HG03139 (cell line): ENCODE results near the gene GOSR1.
"Not testable (repeated sequence)": the region's sequence is repeated elsewhere in the genome, so short reads cannot be mapped to it uniquely, and the experiment has no call there.

Experiments used
- ATAC-seq: cut with Tn5 transposase; IDR thresholded peaks from one replicate; pipeline ENCODE4 v1.9.1; 2021; ENCODE audit not compliant: unreplicated experiment

The GOSR1 gene

DNA sequence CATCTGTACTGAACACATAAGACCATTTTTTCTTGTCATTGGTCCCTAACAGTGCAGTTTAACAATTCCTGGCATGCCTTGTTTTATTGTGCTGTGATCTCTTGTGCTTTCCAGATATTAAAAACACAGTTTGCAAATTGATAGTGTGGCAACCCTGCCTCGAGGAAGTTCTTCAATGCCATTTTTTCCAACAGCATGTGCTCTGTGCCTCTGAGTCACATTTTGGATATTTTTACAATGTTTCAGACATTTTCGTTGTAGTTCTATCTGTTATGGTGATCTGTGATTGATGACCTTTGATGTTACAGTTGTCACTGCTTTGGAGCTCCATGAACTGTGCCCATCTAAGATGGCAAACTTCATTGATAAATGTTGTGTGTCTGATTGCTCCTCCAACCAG, 66.2 kb downstream of the GOSR1 start:
- ATAC-seq = no peak

DNA sequence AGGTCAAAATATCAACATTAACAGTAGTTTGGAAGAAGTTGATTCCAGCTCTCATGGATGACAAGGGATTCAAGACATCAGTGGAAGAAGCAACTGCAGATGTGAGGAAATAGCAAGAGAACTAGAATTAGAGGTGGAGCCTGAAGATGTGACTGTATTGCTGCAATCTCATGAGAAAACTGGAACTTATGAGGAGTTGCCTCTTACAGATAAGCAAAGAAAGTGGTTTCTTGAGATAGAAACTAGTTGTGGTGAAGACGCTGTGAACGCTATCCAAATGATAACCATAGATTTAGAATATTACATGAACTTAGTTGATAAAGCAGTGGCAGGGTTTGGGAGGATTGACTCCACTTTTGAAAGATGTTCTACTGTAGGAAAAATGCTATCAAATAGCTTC, 67.8 kb downstream of the GOSR1 start:
- ATAC-seq = no peak

DNA sequence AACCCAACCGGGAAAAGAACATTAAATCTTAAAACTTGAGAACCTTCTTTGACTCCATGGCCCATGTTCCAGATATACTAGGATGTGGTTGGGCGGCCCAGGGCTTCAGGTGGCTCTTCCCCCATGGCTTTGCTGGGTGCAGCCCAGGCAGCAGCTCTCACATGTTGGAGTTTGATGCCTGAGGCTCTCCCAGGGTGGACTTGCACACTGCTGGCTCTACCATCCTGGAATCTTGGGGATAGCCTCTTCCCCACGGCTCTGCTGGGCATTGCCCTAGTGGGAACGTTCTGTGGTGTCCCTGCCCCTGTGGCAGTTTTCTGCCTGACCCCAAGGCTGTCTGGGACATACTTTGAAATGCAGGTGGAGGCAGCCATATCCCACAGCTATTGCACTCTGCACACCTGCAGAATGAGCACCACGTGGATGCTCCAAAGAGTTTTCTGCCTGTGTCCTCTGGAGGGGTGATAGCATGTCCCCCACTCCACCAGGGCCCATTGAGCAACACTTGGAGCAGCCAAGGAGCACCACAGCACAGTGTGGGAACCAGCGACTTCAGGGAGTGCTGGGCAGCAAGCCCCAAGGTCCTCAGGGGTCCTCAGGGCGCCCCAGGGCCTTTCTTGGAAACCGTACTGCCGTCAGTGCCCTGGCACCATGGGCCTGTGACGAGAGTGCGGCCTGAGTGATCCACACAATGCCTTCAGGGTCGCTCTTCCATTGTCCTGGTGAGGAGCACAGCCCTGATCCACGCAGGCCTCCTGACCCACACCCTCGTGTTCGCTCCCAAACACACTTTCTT, 70.8 kb downstream of the GOSR1 start:
- no peak for ATAC-seq

DNA sequence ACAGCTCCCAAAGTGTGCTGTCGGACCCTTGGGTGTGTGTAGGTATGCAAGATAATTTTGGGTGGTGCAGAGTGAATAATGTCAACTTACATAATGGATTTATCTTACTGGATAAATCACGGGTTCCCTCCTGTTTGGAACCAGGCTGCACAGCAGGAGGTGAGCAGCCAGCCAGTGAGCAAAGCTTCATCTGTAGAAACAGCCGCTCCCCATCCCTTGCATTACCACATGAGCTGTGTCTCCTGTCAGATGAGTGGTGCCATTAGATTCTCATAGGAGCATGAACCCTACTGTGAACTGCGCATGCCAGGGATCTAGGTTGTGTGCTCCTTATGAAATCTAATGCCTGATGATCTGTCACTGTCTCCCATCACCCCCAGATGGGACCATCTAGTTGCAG, 72.0 kb downstream of the GOSR1 start:
- not testable (repeated sequence) for ATAC-seq

DNA sequence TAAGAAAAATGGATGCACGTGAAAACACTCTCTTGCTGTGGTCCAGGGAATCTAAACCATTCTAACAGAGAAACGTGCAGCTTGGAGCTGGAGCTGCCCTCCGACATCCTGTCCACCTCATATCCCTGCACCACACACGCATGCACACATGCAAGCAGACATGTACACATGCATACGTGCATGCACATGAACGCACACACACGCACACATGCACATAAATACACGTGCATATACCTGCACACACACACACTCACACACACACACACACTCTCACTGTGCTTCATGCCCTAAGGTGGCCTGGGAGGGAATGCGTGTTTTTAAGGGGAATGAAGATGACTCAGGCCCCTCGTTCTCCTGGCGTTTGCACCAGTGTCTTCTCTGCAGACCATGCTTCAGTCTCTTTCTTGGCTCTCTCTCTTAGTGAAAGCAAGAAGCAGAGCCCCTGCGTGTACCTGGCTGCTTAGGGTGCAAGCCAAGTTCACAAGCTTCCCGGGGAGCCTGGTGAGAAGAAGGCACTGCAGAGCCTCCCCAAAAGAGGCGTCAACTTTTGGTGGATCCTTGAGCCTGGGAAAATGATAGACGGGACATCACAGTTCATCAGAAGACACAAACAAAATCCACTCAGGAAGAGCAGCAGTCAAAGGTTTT, 72.8 kb downstream of the GOSR1 start:
- ATAC-seq = no peak

DNA sequence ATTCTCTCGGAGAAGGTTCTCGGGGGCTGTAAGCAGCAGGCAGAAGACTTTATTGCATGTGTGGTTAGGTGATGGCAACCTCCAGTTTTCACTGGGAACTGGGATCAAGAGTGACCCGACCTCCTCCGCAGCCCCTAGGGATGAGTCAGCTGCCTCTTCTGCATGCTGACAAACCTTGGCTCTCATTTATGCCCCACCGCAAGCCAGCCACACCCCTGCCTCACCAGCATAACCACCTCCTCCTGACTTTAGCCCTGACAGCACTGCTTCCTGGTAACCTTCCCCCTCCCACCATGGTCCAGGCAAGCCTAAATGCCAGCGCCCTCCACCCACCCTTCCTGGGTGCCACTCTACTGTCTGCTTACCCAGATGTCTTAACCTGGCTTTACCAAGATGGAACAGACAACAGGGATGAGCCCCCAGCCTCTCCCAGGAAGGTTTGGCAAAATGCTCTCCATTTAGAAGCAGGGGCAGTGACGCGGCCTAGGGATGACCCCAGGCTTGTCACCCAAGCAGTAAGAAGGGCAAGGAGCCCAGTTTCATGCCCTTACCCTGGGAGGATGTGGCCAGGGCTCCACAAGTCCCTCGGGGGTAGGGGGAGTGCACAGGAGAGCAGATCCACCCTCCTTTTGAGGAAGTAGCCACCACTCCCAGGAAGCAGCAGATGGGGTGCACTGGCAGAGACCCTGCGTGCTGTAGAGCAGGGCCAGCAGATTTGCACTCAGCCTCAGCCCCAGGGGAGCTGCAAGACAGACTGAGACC, 73.5 kb downstream of the GOSR1 start:
- peak; percentile 74 for ATAC-seq

DNA sequence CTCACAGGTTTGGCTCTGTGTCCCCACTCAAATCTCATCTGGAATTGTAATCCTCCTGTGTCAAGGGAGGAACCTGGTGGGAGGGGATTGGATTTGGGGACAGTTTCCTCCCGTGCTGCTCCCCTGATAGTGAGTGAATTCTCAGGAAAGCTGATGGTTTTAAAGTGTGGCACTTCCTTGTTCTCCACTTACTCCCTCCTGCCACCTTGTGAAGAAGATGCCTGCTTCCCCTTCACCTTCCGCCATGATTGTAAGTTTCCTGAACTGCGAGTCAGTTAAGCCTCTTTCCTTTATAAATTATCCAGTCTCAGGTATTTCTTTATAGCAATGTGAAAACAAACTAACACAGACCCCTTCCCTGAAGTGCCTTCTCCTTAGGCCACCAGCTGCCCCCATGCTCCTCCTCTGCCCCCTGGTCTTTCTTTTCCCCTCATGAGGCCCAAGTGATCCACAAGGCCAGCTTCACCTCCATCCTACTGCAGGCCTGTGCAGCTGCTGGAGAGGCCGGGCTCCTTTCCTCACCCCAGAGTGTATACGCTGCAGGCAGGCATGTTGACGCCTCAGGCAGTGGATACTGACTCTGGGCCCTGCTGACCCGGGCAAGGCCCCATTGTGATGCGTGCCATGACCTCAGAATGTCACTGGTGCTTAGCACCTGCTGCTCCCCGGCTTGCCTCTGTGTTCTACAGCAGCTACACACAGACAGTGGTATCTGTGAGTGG, 74.2 kb downstream of the GOSR1 start:
- ATAC-seq = not testable (repeated sequence)

DNA sequence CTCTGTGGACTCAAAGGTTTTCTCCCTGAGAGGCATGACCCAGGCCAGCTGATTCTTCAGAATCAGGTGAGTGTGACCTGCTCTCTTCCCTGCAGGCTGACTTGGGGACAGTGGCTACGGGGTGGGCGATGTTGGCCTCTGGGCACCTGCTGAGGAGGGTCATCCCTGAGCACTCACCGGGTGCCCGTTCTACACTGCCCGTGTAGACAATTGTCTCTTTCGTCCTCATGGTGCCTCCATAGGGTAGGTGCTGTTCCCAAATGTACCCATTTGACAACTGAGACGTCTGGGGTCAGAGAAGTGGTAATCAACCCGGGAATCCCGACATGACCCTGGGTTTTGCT, 74.8 kb downstream of the GOSR1 start:
- no peak for ATAC-seq

DNA sequence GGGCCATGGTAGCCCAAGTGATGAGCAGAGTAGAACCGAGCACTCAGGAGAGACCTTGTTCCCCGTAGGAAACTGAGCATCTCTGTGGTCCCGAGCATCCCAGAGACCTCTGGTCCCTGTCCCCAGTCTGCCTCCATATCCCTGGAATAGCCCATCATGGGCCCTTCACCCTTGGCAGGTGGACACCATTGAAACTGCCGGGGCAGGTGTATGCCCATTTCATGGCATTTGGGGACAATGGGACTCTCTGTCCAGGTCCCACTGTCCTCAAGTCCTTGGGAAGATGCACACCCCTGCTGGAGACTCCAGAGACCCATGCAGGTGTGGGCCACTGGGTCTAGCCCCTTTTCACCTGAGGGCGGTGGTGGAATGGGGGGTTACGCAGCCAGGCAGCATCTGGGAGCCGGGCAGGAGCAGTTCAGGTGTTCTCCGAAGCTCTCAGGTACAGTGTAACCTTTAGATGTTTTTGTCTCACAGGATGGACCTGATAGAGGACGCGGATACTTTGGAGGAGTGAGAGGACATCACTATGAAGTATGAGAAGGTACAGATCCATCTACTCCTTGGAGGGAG, 75.9 kb downstream of the GOSR1 start:
- ATAC-seq = no peak

DNA sequence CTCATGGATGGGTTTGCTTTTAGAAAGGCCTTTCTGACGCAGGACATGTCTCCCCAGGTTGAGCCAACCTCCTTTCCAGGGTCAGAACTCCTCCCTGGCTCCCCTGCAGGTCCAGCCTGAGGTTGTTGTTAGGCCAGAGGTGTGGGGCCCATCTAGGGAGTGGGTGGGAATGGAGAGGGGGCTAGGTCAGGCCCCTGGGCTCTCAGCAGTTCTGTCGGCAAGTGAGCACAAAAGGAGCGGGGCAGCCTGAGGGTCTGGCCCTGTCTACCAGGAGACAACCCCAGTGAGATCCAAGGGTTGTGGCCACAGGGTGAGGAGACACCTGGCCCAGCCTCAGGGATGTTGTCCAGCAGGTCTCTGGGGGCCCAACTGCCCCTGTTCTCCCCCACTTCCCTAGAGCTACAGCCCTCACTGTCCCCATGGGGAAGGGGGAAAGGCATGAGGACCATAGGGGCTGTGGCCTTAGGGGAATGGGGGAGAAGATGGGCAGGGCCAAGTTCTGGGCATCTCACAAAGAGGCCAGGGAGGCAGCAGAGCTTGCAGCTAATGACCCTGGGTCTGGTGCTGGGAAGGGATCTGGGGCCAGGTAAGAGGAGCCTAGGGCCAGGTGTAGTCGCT, 76.7 kb downstream of the GOSR1 start:
- ATAC-seq = not testable (repeated sequence)

DNA sequence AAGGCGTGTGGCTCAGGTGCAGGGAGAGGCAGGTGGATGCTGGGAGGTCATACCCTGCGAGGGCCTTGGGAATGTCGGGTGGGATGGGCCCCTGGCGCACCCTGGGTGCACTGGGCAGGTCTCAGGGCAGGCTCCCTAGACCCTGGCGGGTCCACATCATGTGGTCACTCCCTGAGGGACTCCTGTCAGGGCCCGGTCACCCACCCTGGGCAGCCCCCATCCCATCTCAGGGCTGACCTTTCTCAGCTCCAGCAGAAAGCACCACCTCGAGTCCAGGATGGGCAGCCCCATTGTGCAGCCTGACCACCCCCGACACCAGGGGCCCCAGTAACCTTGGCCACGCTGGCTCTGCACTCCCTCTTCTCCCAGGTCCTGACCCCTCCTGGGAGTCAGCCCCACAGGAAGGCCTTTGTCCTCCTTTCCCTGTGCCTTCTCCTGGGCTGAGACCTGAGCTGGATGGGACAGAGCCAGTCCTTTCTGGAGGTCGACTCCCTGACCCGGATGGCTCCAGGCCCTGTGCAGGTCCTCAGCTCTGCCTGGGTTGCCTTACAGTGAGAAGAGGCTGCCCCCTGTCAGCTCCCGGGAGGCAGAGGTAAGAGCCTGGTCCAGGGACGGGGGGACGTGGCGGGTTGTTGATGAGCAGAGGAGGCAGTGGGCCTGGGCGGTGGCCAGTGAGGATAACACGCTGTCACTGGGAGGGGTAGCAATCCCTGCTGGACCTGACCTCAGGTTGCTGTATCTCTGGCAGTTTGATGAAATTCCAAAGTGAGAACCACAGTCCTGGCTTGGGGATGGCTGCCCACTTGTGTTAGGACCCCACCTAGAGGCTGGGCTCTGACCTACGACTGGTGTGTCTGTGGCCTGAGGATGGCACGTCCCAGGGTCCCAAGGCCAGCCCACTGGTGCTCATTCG, 77.9 kb downstream of the GOSR1 start:
- ATAC-seq = no peak

DNA sequence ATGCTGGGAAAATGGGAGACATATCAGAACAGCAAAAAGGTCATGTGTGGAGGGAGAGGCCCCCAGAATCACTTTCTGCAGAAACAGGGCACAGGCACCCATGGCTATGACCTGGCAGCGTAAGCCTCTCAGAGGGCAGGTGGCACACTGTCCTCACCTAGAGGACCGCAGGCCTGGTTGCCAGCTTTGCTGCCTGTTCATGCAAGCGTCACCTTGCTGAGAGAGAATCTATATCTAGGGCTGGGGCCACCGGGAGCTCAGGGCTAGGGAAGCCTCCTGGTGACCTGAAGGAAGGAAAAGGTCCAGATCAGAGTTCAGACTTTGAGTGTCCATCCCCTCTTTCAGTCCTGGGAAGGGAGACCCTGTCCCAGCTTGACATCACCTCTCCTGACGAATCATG, 78.7 kb downstream of the GOSR1 start:
- no peak for ATAC-seq

DNA sequence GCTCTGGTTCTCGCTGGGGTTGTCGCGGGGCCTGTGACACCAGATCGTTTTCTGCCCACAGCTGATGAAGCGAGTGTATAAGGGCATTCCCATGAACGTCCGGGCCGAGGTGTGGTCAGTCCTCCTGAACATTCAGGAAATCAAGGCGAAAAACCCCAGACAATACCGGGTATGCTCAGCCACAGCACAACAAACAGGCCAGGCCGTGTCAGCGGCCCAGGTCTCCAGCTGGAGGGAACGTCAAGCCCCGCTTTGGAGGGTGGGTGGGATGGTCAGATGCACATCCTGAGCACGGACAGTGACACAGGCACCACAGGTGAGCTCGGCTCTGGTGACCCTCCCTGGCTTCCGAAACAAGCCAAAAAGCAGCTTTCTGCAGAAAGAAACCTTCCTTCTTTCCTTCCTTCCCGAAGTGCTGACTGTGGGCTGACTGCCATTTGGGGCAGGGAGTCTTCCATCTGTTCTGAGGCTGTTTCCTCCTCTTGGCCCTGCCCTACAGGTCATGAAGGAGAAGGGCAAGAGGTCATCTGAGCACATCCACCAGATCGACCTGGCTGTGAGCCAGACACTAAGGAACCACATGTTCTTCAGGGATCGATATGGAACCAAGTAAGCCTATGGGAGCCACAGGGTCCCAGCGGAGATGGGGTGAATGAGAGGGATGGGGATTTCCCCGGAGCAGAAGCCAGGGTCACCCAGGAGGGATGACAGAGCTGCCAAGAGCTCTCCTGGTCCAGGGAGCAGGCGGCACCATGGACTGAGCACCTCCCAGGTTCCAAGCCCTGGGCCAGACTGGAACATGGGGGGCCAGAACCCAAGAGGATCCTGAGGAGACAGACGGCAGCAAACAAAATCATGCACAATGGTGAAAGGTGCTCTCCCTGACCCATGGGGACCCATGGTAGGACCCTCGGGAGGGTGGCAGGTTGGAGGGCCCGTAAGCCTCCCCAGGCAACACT, 79.4 kb downstream of the GOSR1 start:
- ATAC-seq = no peak

DNA sequence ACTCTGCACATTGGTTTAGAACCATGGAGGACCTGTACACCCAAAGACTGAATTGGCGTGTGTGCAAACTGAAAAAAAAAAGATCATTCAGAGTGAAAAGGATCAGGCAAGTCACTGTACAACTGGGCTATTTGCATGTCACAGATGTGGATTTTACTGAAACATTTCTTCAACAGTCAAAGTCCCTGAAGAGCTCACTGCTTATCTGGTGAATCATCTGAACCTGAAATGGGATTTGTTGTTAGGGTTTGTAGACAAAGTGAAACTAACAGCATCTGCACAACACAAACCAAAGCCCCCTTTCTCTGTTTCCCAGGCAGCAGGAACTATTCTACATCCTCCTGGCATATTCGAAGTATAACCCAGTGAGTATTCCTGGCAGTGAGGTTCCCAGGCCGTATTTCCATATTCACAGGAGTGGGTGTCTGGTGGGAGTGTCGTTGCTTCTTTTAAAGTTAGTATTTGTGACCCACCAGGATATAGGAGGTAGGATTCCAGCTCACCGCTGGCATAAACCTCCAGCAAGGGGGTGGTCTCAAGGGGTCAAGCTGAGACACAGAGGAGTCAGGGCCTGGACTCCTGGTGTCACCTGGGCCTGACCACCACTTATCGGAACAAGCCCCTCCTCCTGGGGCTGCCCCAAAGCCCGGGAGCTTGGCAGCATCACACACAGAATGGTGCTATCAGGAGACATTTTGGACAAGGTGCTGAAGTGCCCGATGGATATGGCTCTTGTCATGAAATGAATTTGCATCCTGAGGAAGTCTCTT, 80.9 kb downstream of the GOSR1 start:
- ATAC-seq = no peak

DNA sequence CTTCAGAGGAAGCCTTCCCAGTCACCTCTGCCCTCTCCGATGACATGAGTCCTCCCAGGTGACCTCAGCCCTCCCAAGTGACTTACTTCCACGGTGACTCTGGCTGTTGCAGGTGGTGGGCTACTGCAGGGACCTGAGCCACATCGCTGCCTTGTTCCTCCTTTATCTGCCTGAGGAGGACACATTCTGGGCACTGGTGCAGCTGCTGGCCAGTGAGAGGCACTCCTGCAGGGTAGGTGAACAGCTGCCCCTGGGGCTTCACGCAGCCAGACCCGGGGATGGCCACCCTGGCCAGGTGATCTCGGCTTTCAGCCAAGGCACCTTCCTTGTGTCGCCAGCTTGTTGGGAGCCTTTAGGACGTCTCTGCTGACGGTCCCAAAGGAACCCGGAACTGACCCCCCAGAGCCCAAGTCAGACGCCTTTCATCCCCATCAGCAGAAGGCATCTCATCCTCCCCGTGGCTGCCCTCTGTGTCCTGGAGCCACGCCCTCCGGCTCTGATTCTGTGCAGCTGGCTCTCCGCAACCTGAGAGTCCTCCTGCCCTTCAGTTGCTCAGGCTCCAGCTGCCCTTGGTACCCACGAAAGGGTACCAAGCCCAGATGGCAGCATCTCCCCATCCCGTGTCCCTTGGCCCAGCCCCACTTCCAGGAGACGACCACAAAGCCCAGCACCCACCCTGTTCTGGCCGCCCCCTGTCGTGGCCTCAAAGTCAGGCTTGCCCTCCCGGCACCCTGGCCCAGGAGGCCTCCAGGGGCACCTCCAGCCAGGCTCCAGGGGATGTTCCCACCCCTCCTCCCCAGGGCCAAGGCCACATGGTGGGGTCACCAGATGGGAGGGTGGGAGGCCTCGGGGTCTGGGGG, 81.7 kb downstream of the GOSR1 start:
- ATAC-seq = no peak

DNA sequence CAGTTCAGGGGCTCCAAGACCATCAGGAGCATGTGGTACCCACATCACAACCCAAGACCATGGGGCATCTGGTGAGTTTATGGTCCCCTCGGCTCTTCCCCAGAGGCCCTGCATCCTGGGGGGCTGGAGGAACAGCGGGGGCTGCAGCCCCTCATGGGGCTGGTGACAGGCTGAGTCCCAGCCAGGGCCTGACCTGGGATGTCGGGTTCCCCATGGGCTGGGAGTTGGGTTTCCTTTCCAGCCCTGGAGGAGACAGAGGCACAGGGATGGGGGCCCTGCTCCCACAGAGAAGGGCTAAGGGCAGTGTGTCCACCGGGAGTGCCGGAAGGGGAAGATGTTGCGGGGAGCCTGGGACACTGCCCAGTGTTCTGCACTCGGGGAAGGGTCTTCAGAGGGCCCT, 82.4 kb downstream of the GOSR1 start:
- no peak for ATAC-seq
